NOMO-1 treated with dmso at 0.1 percent for 144 hours (cell line): Measurements from ENCODE around the gene ENPP5.

Experiments
- DNase-seq: peaks from one replicate; lab custom pipeline; 2025; ENCODE audit not compliant: unreplicated experiment; lab: John Stamatoyannopoulos, UW

ENPP5 gene

GRCh38 chr6:46170357-46171289 lies at the start of gene ENPP5:
ENPP5 (minus strand) TSS chr6:46170980; CDS start chr6:46168262, 2,718 bp downstream.
- DNase-seq: no peak

DNA sequence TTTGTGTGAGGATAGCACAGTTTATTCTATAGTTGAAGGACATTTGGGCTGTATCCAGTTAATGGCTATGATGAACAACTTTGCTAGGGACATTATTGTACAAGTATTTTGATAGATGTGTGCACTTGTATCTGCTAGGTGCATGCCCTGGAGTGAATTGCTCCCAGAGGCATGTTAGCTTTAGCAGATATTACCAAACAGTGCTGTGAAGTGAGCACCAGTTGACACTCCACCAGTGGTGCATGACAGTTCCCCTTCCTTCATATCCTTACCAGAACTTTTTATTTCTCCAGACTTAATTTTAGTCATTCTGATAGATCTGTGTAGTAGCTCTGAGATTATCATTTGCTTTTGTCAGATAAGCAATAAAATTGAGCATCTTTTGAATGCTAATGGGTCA lies 48.9 kb upstream of the ENPP5 start:
- DNase-seq: no peak

GRCh38 chr6:46218457-46218856 lies 47.7 kb upstream of the ENPP5 start:
- no peak for DNase-seq

GRCh38 chr6:46217671-46218131 lies 46.9 kb upstream of the ENPP5 start:
- peak; percentile 65 for DNase-seq

DNA sequence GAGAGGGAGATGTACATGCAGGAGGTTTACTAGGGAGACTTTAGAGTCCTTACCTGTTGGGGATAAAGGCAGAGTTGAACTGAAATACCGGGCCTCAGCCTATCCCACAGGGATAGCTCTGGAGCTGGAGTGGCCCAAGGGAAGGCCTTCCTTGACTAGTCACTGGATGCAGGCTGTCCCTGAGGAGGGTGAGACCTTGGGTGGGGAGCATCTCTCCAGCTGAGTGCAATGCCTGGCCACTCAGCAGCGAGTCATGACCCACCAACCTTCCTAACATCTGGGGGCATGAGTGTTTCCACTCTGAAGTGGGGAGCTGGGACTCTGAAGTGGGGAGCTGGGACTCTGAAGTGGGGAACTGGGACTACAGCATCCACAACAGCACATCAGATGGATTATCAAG lies 46.1 kb upstream of the ENPP5 start:
- no peak for DNase-seq

DNA sequence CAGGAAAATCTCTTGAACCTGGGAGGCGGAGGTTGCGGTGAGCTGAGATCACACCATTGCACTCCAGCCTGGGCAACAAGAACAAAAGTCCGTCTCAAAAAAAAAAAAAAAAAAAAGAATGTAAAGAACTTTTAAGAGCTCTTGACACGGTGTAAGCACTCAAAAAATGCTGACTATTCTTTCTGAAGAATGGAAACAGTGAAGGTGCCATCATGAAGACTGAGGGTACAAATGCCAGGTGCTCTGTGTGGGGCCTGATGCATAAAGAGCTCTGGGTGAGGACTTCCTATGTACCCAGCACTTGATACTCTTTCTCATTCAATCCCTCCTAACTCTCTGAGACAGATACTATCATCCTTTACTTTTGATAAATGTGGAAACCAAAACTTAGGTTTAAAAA lies 45.0 kb upstream of the ENPP5 start:
- DNase-seq: no peak

GRCh38 chr6:46215213-46215612 lies 44.4 kb upstream of the ENPP5 start:
- no peak for DNase-seq

GRCh38 chr6:46211917-46212316 lies 41.1 kb upstream of the ENPP5 start:
- no peak for DNase-seq

- DNase-seq: no peak
These were observed 39.5 kb upstream of the ENPP5 start for GRCh38 chr6:46210294-46210693.

GRCh38 chr6:46208303-46208702 lies 37.5 kb upstream of the ENPP5 start:
- no peak for DNase-seq

GRCh38 chr6:46207174-46207573 lies 36.4 kb upstream of the ENPP5 start:
- no peak for DNase-seq

- no peak for DNase-seq
These were observed 34.3 kb upstream of the ENPP5 start for GRCh38 chr6:46204880-46205650.

DNA sequence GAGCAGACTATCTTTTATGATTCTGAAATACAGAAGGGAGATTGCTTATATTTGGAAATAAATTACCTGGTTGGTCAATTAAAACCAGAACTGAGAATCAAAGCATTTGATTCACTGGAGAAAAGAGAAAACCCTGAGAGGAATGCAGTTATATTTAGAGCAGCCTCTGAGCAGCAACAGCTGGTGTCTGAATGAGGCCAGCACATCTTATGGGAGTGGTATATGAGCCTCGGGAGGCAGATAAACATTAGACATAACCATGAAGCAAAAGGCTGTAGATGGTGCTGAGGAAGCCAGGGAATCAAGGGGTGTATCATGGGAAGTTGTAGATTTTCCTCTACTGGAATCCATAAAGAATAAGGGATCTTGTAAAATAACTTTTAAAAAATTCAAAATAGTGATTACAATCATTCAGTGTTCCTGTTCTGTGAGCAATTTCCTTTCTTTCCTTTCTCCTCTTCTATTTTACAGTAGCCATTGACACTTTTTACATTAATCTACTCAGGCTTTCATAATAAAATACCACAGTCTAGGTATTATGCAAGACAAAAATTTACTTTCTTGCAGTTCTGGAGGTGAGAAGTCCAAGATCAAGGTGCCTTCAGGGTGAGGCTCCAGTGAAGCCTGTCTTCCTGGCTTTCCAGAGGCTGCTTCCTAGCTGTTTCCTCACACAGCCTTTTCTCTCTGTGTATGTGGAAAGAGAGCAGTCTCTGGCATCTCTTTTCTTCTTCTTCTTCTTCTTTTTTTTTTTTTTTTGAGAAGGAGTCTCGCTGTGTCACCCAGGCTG lies 32.8 kb upstream of the ENPP5 start:
- DNase-seq: no peak

GRCh38 chr6:46201702-46202101 lies 30.9 kb upstream of the ENPP5 start:
- DNase-seq: no peak

DNA sequence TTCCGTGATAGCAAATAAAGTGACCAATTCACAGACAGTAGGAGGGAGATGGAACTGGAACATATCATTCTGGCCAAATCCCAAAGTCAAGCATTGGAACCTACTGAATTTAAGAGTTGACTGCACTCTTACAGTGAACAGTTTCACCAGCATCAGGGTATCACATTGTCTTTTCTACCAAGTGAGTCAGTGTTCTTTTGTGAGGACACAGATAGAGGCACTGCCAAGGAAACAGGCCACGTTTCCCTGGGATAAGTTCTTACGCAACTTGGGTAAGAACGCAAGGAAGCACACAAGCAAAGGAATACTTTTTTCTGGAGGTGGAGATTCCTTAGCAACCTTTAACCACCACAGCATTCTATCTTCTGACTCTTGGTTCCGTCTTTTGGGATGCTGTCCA lies 28.6 kb upstream of the ENPP5 start:
- DNase-seq: no peak

DNA sequence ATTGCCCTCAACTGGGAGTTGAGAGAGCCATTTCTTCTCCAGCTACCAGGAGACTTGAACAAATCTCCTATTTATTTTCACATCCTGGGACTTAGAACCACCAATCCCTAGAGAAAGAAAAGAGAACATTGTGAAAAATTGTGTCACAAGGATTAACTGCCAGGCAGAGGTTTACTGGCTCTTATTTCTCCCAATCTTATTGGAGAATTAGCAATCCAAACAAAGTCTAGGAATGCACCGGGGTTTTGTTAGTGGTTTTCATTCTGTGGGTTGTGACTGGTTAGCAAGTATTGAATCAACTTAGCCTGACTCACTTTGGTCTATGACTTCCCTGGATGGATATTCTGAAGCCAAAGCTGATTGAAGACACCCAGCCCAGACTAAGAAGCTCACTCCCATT lies 21.2 kb upstream of the ENPP5 start:
- no peak for DNase-seq

DNA sequence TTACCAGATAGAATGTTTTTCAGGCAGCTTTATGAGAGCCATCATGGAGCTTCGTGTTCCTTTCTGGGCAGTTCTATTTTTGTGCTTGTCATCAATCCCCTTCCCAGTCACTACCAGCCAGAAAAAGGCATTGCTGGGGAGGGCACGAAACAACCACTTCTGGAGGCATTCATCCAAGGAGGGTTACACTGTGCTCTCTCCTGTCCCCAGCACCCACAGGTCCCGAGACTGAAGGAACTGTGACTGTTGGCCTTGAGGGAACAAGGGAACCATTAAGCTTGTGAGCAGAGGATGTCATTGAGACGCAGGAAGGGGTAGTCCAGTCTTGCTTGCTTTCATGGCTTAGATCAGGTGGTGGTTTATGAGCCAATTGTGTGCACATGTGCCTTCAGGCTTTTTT lies 20.1 kb upstream of the ENPP5 start:
- DNase-seq: no peak

- no peak for DNase-seq
These were observed 18.9 kb upstream of the ENPP5 start for GRCh38 chr6:46189726-46190125.

- DNase-seq: no peak
These were observed 15.8 kb upstream of the ENPP5 start for GRCh38 chr6:46186583-46186982.

DNA sequence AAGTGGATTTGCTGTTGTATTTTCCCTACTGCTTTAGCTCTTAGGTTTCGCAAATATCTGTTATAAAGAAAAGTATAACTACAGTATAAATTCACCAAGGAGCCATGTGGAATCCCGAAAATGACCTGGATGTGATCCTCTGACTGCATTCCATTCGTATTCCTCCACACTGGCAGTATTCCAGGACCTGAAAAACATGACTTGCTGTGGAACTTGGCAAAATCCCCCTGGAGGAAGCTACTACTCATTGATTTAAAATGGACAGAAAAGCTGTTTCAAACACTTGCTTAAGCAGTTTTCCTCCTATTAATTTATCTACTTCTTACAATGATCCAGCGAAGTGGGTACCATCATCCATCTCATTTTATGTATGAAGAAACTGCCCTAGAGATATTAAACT lies 13.3 kb upstream of the ENPP5 start:
- no peak for DNase-seq

GRCh38 chr6:46175976-46176375 lies 5.2 kb upstream of the ENPP5 start:
- DNase-seq: no peak
